ENCODE measurements around the gene NPHP3.
"Not testable (repeated sequence)": the region's sequence is repeated elsewhere in the genome, so short reads cannot be mapped to it uniquely, and the experiment has no call there.

Gene NPHP3, protein sequence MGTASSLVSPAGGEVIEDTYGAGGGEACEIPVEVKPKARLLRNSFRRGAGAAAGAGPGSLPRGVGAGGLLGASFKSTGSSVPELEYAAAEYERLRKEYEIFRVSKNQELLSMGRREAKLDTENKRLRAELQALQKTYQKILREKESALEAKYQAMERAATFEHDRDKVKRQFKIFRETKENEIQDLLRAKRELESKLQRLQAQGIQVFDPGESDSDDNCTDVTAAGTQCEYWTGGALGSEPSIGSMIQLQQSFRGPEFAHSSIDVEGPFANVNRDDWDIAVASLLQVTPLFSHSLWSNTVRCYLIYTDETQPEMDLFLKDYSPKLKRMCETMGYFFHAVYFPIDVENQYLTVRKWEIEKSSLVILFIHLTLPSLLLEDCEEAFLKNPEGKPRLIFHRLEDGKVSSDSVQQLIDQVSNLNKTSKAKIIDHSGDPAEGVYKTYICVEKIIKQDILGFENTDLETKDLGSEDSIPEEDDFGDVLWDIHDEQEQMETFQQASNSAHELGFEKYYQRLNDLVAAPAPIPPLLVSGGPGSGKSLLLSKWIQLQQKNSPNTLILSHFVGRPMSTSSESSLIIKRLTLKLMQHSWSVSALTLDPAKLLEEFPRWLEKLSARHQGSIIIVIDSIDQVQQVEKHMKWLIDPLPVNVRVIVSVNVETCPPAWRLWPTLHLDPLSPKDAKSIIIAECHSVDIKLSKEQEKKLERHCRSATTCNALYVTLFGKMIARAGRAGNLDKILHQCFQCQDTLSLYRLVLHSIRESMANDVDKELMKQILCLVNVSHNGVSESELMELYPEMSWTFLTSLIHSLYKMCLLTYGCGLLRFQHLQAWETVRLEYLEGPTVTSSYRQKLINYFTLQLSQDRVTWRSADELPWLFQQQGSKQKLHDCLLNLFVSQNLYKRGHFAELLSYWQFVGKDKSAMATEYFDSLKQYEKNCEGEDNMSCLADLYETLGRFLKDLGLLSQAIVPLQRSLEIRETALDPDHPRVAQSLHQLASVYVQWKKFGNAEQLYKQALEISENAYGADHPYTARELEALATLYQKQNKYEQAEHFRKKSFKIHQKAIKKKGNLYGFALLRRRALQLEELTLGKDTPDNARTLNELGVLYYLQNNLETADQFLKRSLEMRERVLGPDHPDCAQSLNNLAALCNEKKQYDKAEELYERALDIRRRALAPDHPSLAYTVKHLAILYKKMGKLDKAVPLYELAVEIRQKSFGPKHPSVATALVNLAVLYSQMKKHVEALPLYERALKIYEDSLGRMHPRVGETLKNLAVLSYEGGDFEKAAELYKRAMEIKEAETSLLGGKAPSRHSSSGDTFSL (N-terminal part only)

GRCh38 chr3:132722165-132723023, at the start of gene NPHP3:
NPHP3 (minus strand) TSS chr3:132722409; CDS start chr3:132722355, 54 bp downstream.
- in situ Hi-C loops (cut with MboI; ENCODE audit: low pct_unique_long_range_greater_than_20kb, low sequenced_read_pairs, unreplicated experiment) = no loop called here
- no peak for TF ChIP-seq CTCF (IDR thresholded peaks at IDR 0.05; ENCODE audit: extremely low read depth, insufficient read depth, missing control alignments)
- DNase-seq (ENCODE audit: low spot score) = peak; percentile 98

DNA sequence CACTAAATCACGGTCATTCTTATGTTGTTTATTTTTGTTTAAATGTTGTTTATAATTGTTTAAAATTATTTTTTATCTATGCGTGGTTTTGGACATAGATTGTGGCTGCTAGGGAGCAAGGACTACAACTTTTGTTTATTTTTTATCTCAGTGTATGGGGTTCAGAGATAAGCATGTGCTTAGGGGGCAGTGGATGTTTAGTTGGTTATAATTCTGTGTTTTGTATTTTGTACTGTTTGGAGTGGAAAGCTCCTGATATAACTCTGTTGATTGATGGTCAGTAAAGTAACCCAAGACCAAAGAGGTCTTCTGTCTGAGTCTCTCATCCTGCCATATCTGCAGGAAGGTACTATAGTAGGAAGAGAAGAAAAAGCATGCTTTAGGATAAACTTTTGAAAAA, 36.5 kb upstream of the NPHP3 start:
- DNase-seq (ENCODE audit: low spot score) = no peak
- no peak for TF ChIP-seq CTCF (IDR thresholded peaks at IDR 0.05; ENCODE audit: extremely low read depth, insufficient read depth, missing control alignments)
- in situ Hi-C loops (cut with MboI; ENCODE audit: low pct_unique_long_range_greater_than_20kb, low sequenced_read_pairs, unreplicated experiment) = no loop called here

- TF ChIP-seq CTCF (IDR thresholded peaks at IDR 0.05; ENCODE audit: extremely low read depth, insufficient read depth, missing control alignments) = no peak
- in situ Hi-C loops (cut with MboI; ENCODE audit: low pct_unique_long_range_greater_than_20kb, low sequenced_read_pairs, unreplicated experiment) = no loop called here
- DNase-seq (ENCODE audit: low spot score) = no peak
These were observed 34.0 kb upstream of the NPHP3 start for GRCh38 chr3:132756108-132756650.

- TF ChIP-seq CTCF (IDR thresholded peaks at IDR 0.05; ENCODE audit: extremely low read depth, insufficient read depth, missing control alignments) = no peak
- DNase-seq (ENCODE audit: low spot score) = no peak
- in situ Hi-C loops (cut with MboI; ENCODE audit: low pct_unique_long_range_greater_than_20kb, low sequenced_read_pairs, unreplicated experiment) = no loop called here
These were observed 31.7 kb upstream of the NPHP3 start for GRCh38 chr3:132753946-132754345.

GRCh38 chr3:132749786-132750185, 27.6 kb upstream of the NPHP3 start:
- no peak for DNase-seq (ENCODE audit: low spot score)
- TF ChIP-seq CTCF (IDR thresholded peaks at IDR 0.05; ENCODE audit: extremely low read depth, insufficient read depth, missing control alignments) = no peak
- in situ Hi-C loops (cut with MboI; ENCODE audit: low pct_unique_long_range_greater_than_20kb, low sequenced_read_pairs, unreplicated experiment) = loop anchor here (25.0 kb wide), 1 partner anchor 638 kb away; no protein-coding TSS in a partner anchor

GRCh38 chr3:132746720-132747119, 24.5 kb upstream of the NPHP3 start:
- in situ Hi-C loops (cut with MboI; ENCODE audit: low pct_unique_long_range_greater_than_20kb, low sequenced_read_pairs, unreplicated experiment) = loop anchor here (25.0 kb wide), 1 partner anchor 641 kb away; no protein-coding TSS in a partner anchor
- not testable (repeated sequence) for DNase-seq (ENCODE audit: low spot score)

Data from GM13977 (cell line).